ENCODE results near the gene ACTL8.

DNA sequence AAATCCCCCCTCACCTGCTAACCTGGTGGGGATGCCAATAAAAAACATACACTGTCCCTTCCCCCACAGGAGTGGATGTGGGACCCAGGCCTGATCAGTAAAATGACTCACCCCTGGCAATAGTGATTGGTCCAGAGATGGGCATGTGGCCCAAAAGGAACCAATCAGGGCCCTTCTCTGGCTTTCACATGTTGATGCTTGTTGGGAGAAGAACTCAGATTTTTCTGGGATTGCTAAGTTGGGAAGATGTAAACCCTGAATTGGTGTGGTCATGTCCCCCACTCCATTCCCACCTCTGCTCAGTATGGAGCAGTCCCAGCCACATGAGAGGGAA is 43.6 kb upstream of the ACTL8 start:
- TF ChIP-seq, protein P1, sequence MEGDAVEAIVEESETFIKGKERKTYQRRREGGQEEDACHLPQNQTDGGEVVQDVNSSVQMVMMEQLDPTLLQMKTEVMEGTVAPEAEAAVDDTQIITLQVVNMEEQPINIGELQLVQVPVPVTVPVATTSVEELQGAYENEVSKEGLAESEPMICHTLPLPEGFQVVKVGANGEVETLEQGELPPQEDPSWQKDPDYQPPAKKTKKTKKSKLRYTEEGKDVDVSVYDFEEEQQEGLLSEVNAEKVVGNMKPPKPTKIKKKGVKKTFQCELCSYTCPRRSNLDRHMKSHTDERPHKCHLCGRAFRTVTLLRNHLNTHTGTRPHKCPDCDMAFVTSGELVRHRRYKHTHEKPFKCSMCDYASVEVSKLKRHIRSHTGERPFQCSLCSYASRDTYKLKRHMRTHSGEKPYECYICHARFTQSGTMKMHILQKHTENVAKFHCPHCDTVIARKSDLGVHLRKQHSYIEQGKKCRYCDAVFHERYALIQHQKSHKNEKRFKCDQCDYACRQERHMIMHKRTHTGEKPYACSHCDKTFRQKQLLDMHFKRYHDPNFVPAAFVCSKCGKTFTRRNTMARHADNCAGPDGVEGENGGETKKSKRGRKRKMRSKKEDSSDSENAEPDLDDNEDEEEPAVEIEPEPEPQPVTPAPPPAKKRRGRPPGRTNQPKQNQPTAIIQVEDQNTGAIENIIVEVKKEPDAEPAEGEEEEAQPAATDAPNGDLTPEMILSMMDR (IDR thresholded peaks at IDR 0.05; ENCODE audit: poor library complexity), result no peak
- TF ChIP-seq EZH2phosphoT487 (IDR thresholded peaks at IDR 0.05; ENCODE audit: low read depth, severe bottlenecking, unreplicated experiment) (no peak), EZH2 (IDR thresholded peaks at IDR 0.05; ENCODE audit: borderline replicate concordance) (no peak)
